Measurements from ENCODE around the gene BNC2.

DNA sequence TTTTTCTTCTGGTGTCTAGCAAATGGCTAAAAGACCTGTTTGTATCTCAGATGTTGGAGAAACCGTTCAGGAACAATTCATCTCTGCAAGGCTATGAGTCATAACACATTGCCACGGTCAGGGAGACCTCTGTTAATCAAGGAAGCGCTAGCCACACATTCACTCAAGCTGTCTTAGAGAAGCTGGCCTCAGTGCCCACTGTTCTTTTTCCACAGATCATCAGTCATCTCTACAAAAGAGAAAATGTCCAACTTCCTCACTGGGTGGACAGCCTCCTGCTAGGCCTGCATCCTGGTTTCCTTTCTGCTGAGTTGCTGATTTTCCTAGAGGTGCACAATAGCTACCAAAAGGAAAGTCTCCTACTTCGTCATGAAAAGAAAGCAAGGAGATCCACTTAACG lies 360.5 kb downstream of the BNC2 start:
- no peak for TF ChIP-seq POLR2AphosphoS5 (IDR thresholded peaks at IDR 0.05)
- TF ChIP-seq POLR2A (IDR thresholded peaks at IDR 0.05), result no peak
- TF ChIP-seq, protein P1, sequence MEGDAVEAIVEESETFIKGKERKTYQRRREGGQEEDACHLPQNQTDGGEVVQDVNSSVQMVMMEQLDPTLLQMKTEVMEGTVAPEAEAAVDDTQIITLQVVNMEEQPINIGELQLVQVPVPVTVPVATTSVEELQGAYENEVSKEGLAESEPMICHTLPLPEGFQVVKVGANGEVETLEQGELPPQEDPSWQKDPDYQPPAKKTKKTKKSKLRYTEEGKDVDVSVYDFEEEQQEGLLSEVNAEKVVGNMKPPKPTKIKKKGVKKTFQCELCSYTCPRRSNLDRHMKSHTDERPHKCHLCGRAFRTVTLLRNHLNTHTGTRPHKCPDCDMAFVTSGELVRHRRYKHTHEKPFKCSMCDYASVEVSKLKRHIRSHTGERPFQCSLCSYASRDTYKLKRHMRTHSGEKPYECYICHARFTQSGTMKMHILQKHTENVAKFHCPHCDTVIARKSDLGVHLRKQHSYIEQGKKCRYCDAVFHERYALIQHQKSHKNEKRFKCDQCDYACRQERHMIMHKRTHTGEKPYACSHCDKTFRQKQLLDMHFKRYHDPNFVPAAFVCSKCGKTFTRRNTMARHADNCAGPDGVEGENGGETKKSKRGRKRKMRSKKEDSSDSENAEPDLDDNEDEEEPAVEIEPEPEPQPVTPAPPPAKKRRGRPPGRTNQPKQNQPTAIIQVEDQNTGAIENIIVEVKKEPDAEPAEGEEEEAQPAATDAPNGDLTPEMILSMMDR (IDR thresholded peaks at IDR 0.05), result no peak
- TF ChIP-seq EP300 (IDR thresholded peaks at IDR 0.05; ENCODE audit: low read depth), result no peak
